ENCODE results near the gene EFCAB12.

Gene EFCAB12

GRCh38 chr3:129442947-129443346 lies 14.5 kb upstream of the EFCAB12 start:
- no peak for DNase-seq (ENCODE audit: low read depth)

GRCh38 chr3:129442486-129442885 lies 14.1 kb upstream of the EFCAB12 start:
- DNase-seq (ENCODE audit: low read depth): no peak

GRCh38 chr3:129441782-129442181 lies 13.3 kb upstream of the EFCAB12 start:
- no peak for DNase-seq (ENCODE audit: low read depth)

- no peak for DNase-seq (ENCODE audit: low read depth)
Measured at GRCh38 chr3:129441215-129441614, 12.8 kb upstream of the EFCAB12 start.

GRCh38 chr3:129440618-129441190 lies 12.3 kb upstream of the EFCAB12 start:
- no peak for DNase-seq (ENCODE audit: low read depth)

- DNase-seq (ENCODE audit: low read depth): peak; percentile 97
Measured at GRCh38 chr3:129439817-129440617, 11.6 kb upstream of the EFCAB12 start, which contains the start of the genes IFT122 and MBD4. TSS of gene IFT122 (plus strand) at chr3:129440224. CDS start at chr3:129440331, 107 bp downstream. TSS of gene MBD4 (minus strand) at chr3:129439948. CDS start at chr3:129439833, 115 bp downstream.

GRCh38 chr3:129439226-129439816 lies 10.9 kb upstream of the EFCAB12 start:
- DNase-seq (ENCODE audit: low read depth): peak; percentile 20

- no peak for DNase-seq (ENCODE audit: low read depth)
Measured at GRCh38 chr3:129435367-129435766, 6.9 kb upstream of the EFCAB12 start.

GRCh38 chr3:129434140-129434539 lies 5.7 kb upstream of the EFCAB12 start:
- DNase-seq (ENCODE audit: low read depth): no peak

GRCh38 chr3:129433565-129433964 lies 5.1 kb upstream of the EFCAB12 start:
- DNase-seq (ENCODE audit: low read depth): no peak

- no peak for DNase-seq (ENCODE audit: low read depth)
Measured at GRCh38 chr3:129432671-129433070, 4.2 kb upstream of the EFCAB12 start.

- DNase-seq (ENCODE audit: low read depth): no peak
Measured at GRCh38 chr3:129432036-129432435, 3.6 kb upstream of the EFCAB12 start.

- DNase-seq (ENCODE audit: low read depth): no peak
Measured at GRCh38 chr3:129429602-129430001, 1.2 kb upstream of the EFCAB12 start.

GRCh38 chr3:129429080-129429451 lies 630 bp upstream of the EFCAB12 start:
- DNase-seq (ENCODE audit: low read depth): no peak

GRCh38 chr3:129428007-129428375 lies 445 bp downstream of the EFCAB12 start:
- DNase-seq (ENCODE audit: low read depth): no peak

- no peak for DNase-seq (ENCODE audit: low read depth)
Measured at GRCh38 chr3:129425619-129426018, 2.8 kb downstream of the EFCAB12 start.

- no peak for DNase-seq (ENCODE audit: low read depth)
Measured at GRCh38 chr3:129425213-129425612, 3.2 kb downstream of the EFCAB12 start.

- no peak for DNase-seq (ENCODE audit: low read depth)
Measured at GRCh38 chr3:129424185-129424841, 4.1 kb downstream of the EFCAB12 start.

- DNase-seq (ENCODE audit: low read depth): no peak
Measured at GRCh38 chr3:129422897-129423296, 5.5 kb downstream of the EFCAB12 start.

- DNase-seq (ENCODE audit: low read depth): no peak
Measured at GRCh38 chr3:129421988-129422745, 6.3 kb downstream of the EFCAB12 start.

GRCh38 chr3:129421236-129421883 lies 7.1 kb downstream of the EFCAB12 start:
- DNase-seq (ENCODE audit: low read depth): no peak
